K562 (cell line): ENCODE data around the gene TCF3. TPM values are rescaled to one million over a fixed set of nuclear protein-coding genes. Genes with fewer than 3 reads are reported as not detected.

Source experiments
- ATAC-seq: fragments of 200-7000 bp; cut with Tn5 transposase; 3 replicates; pipeline ENCODE4 v1.9.1; 2020; ENCODE audit warnings: moderate library complexity
- BruUV-seq: library from RNA; stranded (reverse); fragments of 400-500 nt; replicated peaks from 2 replicates; lab custom pipeline; 2021; lab: Mats Ljungman, UMichigan
- CTCF ChIA-PET: fragments of 300-600 bp; formaldehyde crosslinking; extraction: SDS; loops from one replicate; lab custom pipeline; 2021; ENCODE audit warnings: low intra/inter-chr PET ratio; lab: Yijun Ruan, JAX
- POLR2A ChIA-PET: fragments of 300-600, 350-650 bp; sonication (Branson Sonifier 250); formaldehyde crosslinking; extraction: SDS; loops from one replicate; lab custom pipeline; 2021; ENCODE audit warnings: antibody characterized with exemption, inconsistent platforms; lab: Yijun Ruan, JAX
- DNase-seq, 4 experiments: peaks; one replicate each; pipeline versions ENCODE4 v3.0.0 to v3.0.0-alpha.2; 2011 to 2018; ENCODE audit warnings: low spot score in 3 of 4, mixed read lengths in 3 of 4; ENCODE audit errors: extremely low read depth in 1 of 4
- FAIRE-seq: peaks from 2 replicates; lab custom pipeline; 2011; peaks lifted over from hg19 to GRCh38; lab: Jason Lieb, UNC
- H2AFZ ChIP-seq: 2 replicates; pipeline ENCODE4 v1.6.0; 2011; ENCODE audit warnings: low read depth, low read length, control low read depth, inconsistent platforms
- H3K27ac ChIP-seq: fragments of 200-600 bp; 3 replicates; pipeline ENCODE4 v1.8.0; 2011; ENCODE audit warnings: low read depth, mild to moderate bottlenecking, control low read depth, inconsistent platforms, low read length, moderate library complexity, mixed read lengths; ENCODE audit errors: extremely low read depth
- H3K27me3 ChIP-seq, 2 experiments: fragments of 300-600 bp in 1 of 2; 2 replicates in 1 of 2; 3 replicates in 1 of 2; pipeline versions ENCODE4 v1.6.0 to v1.8.0; 2011; ENCODE audit warnings: inconsistent platforms in 2 of 2, low read length in 2 of 2, mild to moderate bottlenecking in 1 of 2, mixed read lengths in 1 of 2, moderate library complexity in 1 of 2; ENCODE audit not compliant: control insufficient read depth in 2 of 2, insufficient read depth in 2 of 2
- H3K36me3 ChIP-seq: fragments of 300-600 bp; 3 replicates; pipeline ENCODE4 v1.8.0; 2011; ENCODE audit warnings: mild to moderate bottlenecking, low read length, inconsistent platforms; ENCODE audit not compliant: control insufficient read depth, insufficient read depth
- H3K4me1 ChIP-seq, 2 experiments: fragments of 200-600 bp in 1 of 2; replicated peaks in 1 of 2; 2 replicates in 1 of 2; 3 replicates in 1 of 2; pipeline versions ENCODE4 v1.5.1 to v1.8.0; 2011; ENCODE audit warnings: inconsistent platforms in 2 of 2, low read length in 2 of 2, mild to moderate bottlenecking in 1 of 2, mixed read lengths in 1 of 2, moderate library complexity in 1 of 2; ENCODE audit not compliant: control insufficient read depth in 2 of 2, insufficient read depth in 2 of 2
- H3K4me2 ChIP-seq: 2 replicates; pipeline ENCODE4 v1.6.1; 2011; ENCODE audit warnings: low read length, control low read depth, inconsistent platforms, mixed read lengths; ENCODE audit not compliant: insufficient read depth
- H3K4me3 ChIP-seq: fragments of 200-600 bp; sonication (generic), shearing (Covaris generic); 2 replicates; pipeline ENCODE4 v1.5.1; 2016; ENCODE audit warnings: control low read depth, inconsistent platforms
- H3K79me2 ChIP-seq: fragments of 200-600 bp; 3 replicates; pipeline ENCODE4 v1.8.0; 2011; ENCODE audit warnings: low read length, inconsistent platforms; ENCODE audit not compliant: control insufficient read depth, insufficient read depth
- H3K9ac ChIP-seq, 2 experiments: 2 replicates each; pipeline versions ENCODE4 v1.6.0 to v1.6.1; 2011; ENCODE audit warnings: low read depth in 2 of 2, low read length in 2 of 2, control low read depth in 1 of 2, inconsistent platforms in 1 of 2, mild to moderate bottlenecking in 1 of 2, mixed read lengths in 1 of 2; ENCODE audit not compliant: insufficient read depth in 1 of 2
- H3K9me1 ChIP-seq: one replicate; pipeline ENCODE4 v1.6.0; 2011; ENCODE audit warnings: inconsistent platforms, mild to moderate bottlenecking, low read length, moderate library complexity; ENCODE audit not compliant: control insufficient read depth, insufficient read depth
- H3K9me3 ChIP-seq: replicated peaks from 2 replicates; pipeline ENCODE4 v1.5.1; 2011; ENCODE audit warnings: low read depth, low read length, inconsistent platforms; ENCODE audit not compliant: control insufficient read depth, insufficient read depth
- H4K20me1 ChIP-seq: replicated peaks from 2 replicates; pipeline ENCODE4 v1.6.1; 2011; ENCODE audit warnings: low read length, inconsistent platforms, mixed read lengths; ENCODE audit not compliant: control insufficient read depth, insufficient read depth
- BHLHE40 ChIP-seq: IDR thresholded peaks from 2 replicates; pipeline ENCODE4 v1.6.1; 2011; ENCODE audit warnings: low read length, improper control_type of control experiment
- MTA3 ChIP-seq: fragments of 450-650 bp; formaldehyde crosslinking; IDR thresholded peaks from 2 replicates; pipeline ENCODE4 v1.6.1; 2017; ENCODE audit warnings: mild to moderate bottlenecking, borderline replicate concordance
- STAT5B ChIP-seq: fragments of 250-450 bp; sonication (Bioruptor Pico); IDR thresholded peaks from 2 replicates; pipeline ENCODE4 v1.8.0; 2021; ENCODE audit warnings: mild to moderate bottlenecking, inconsistent platforms
- ZBTB11 ChIP-seq, 3 experiments: fragments of 200-800 bp in 1 of 3; fragments of 250-450 bp in 1 of 3; fragments of 450-650 bp in 1 of 3; sonication (Bioruptor Pico) in 1 of 3; sonication (Bioruptor generic) in 1 of 3; formaldehyde crosslinking in 1 of 3; IDR thresholded peaks; 2 replicates each; pipeline versions ENCODE4 v1.6.1 to v1.8.0; 2016 to 2022; ENCODE audit warnings: mild to moderate bottlenecking in 2 of 3, missing genetic modification characterization in 2 of 3, missing compliant biosample characterization in 1 of 3, moderate library complexity in 1 of 3
- ZKSCAN1 ChIP-seq: fragments of 150-350 bp; IDR thresholded peaks from 2 replicates; pipeline ENCODE4 v1.6.1; 2016; ENCODE audit warnings: low read depth, low read length
- ZNF75A ChIP-seq: fragments of 450-650 bp; formaldehyde crosslinking; IDR thresholded peaks from 2 replicates; pipeline ENCODE4 v1.4.0; 2020; ENCODE audit warnings: mild to moderate bottlenecking
- WGBS: fragments of 100-300 bp; shearing (Covaris generic); methylation state at CpG from one replicate; pipeline ENCODE4 v1.1.6; 2016; ENCODE audit warnings: low coverage, mixed read lengths; ENCODE audit not compliant: insufficient coverage; ENCODE audit errors: missing lambda C conversion rate; 5-methylcytosine and 5-hydroxymethylcytosine counted together
- in situ Hi-C: fragments of 300-500 bp; cut with MboI; formaldehyde crosslinking; loops from 4 replicates; pipeline ENCODE4 v1.15.0; 2018; ENCODE audit warnings: inconsistent platforms, mixed read lengths
- intact Hi-C: fragments of 100-400 bp; cut with micrococcal nuclease; formaldehyde crosslinking; loops from 2 replicates; pipeline ENCODE4 v1.14.2; 2022
- polyA plus RNA-seq, 8 experiments: library from polyadenylated mRNA; depleted of rRNA in 4 of 8; stranded (reverse) in 5 of 8; unstranded in 3 of 8; fragments of >200 nt; fragmentation: Nextera tagmentation in 2 of 8; fragmentation: Illumina TruSeq in 1 of 8; extraction: Ambion mirVana in 2 of 8; extraction: Trizol in 1 of 8; gene quantifications; 2 replicates each; pipeline versions ENCODE4 v1.2.1 to v1.2.3, GENCODE V29; 2011 to 2014; ENCODE audit warnings: inconsistent platforms in 1 of 8, missing spikeins in 1 of 8
- total RNA-seq, 7 experiments: library from RNA; depleted of rRNA in 6 of 7; stranded (reverse); fragments of >200 nt in 6 of 7; fragmentation: Illumina TruSeq in 2 of 7; extraction: Trizol in 2 of 7; gene quantifications; 2 replicates each; pipeline versions ENCODE4 v1.2.1 to v1.2.3, GENCODE V29; 2011 to 2021; ENCODE audit warnings: low replicate concordance in 1 of 7
- TF ChIP-seq, protein P1 (sequence below): fragments of 250-450 bp; sonication (Bioruptor Pico); IDR thresholded peaks from 2 replicates; pipeline ENCODE4 v1.5.0; 2021

Gene TCF3
- total and polyA plus RNA-seq, 9 of the 15 experiments (the other 6 are each of a cell fraction or from before 2014, with no cell fraction given) = 5.6 to 259 (median 84.0) TPM

DNA sequence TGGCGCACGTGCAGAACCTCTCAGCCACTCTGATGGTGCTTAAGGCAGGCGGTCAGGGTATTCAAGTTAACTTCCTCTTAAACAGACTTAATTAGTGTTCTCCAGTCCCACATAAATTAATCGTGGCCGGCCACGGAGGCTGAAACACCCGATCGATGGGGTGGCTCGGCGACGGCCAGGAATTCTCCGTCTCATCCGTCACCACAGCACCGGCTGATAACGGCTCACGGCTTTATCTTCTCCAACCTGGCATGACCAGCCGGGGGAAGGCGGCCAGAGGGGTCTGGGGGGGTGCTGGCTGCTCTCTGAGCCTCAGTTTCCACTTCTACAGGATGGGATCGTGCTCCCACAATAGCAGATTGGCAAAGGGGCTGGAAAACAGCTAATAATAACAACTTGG, 32.6 kb upstream of the TCF3 start (continued):
- TF ChIP-seq ZNF75A (CRISPR knock-in tag) (no peak), BHLHE40 (peak; percentile 79), ZBTB11 (CRISPR knock-in tag; IDR thresholded peaks at IDR 0.05) (no peak), MTA3 (no peak), STAT5B (CRISPR knock-in tag) (no peak)

DNA sequence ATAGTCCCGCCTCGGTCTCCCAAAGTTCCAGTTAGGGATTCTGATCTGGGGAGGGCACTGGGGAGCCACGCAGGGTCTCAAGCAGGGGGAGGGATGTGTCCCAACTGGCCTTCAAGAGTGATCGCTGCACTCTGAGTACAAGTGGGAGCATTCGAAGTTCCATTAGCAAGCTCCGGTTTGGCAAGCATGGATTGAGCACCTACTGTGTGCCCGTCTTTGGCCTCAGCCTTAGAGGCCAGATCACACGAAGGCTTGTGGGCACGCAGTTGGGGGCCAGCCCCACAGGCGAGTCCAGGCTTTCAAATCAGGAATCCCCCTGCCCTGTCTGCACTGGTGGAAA, 32.1 kb upstream of the TCF3 start:
- Histone ChIP-seq H4K20me1 (no peaks in the 10 kb centered on the region), H3K4me3 (no peak overlapping the region), H3K9me1 (no peaks in the 10 kb centered on the region), H3K79me2 (no peaks in the 10 kb centered on the region), H3K4me2 (peak overlapping the region; percentile 46; the same call in 1 of the 2 replicates), H3K36me3 (no peaks in the 10 kb centered on the region), H3K27ac (no peak overlapping the region), H3K9ac (peak overlapping the region in 1 of 2 experiments; percentile 84; a peak in 2 of 4 replicates), H3K27me3 (no peaks in the 10 kb centered on the region; a peak in 1 of 5 replicates), H2AFZ (peak overlapping the region; percentile 26), H3K4me1 (peaks cover 9 to 44% of the 10 kb centered on the region in 2 experiments; a peak in 4 of 5 replicates), H3K9me3 (no peaks in the 10 kb centered on the region)
- DNase-seq (peak in 1 of 4 experiments; percentile 3), FAIRE-seq (no peak), ATAC-seq (no peak)
- WGBS = 31% methylated on average over 9 of the region's 10 CpGs
- CTCF ChIA-PET = no interaction called here
- intact Hi-C loops (no loop called here), in situ Hi-C loops (no loop called here)
- no TSS peak for BruUV-seq
- TF ChIP-seq ZKSCAN1 = peak; percentile 92
- TF ChIP-seq, protein P1, sequence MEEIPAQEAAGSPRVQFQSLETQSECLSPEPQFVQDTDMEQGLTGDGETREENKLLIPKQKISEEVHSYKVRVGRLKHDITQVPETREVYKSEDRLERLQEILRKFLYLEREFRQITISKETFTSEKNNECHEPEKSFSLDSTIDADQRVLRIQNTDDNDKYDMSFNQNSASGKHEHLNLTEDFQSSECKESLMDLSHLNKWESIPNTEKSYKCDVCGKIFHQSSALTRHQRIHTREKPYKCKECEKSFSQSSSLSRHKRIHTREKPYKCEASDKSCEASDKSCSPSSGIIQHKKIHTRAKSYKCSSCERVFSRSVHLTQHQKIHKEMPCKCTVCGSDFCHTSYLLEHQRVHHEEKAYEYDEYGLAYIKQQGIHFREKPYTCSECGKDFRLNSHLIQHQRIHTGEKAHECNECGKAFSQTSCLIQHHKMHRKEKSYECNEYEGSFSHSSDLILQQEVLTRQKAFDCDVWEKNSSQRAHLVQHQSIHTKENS (CRISPR knock-in tag) = no peak
- POLR2A ChIA-PET = interaction anchor here (0.6 to 1.0 kb wide), 2 partner anchors 79 to 229 kb away, joined by 3 read pairs; partner anchors contain the start of gene UQCR11
